Endothelial cell (in vitro differentiated cells): Measurements from ENCODE around the gene REXO1. TPM values are rescaled to one million over a fixed set of nuclear protein-coding genes. Genes with fewer than 3 reads are reported as not detected.

Experiments used
- DNase-seq: peaks from one replicate; pipeline ENCODE4 v3.0.0; 2021; ENCODE audit warnings: low spot score
- H3K27ac Mint-ChIP-seq: one replicate; pipeline ENCODE4 v1.8.0; 2021; ENCODE audit warnings: mixed read lengths, inconsistent platforms; ENCODE audit not compliant: unreplicated experiment
- H3K27me3 Mint-ChIP-seq: one replicate; pipeline ENCODE4 v1.8.0; 2021; ENCODE audit warnings: mild to moderate bottlenecking, moderate library complexity, mixed read lengths, inconsistent platforms; ENCODE audit not compliant: unreplicated experiment
- H3K36me3 Mint-ChIP-seq: one replicate; pipeline ENCODE4 v1.8.0; 2021; ENCODE audit warnings: mild to moderate bottlenecking, low read depth, mixed read lengths, inconsistent platforms; ENCODE audit not compliant: unreplicated experiment
- H3K4me1 Mint-ChIP-seq: one replicate; pipeline ENCODE4 v1.8.0; 2021; ENCODE audit warnings: mild to moderate bottlenecking, mixed read lengths, inconsistent platforms; ENCODE audit not compliant: unreplicated experiment
- H3K4me3 Mint-ChIP-seq: one replicate; pipeline ENCODE4 v1.8.0; 2021; ENCODE audit warnings: mild to moderate bottlenecking, mixed read lengths, inconsistent platforms; ENCODE audit not compliant: unreplicated experiment
- H3K9me3 Mint-ChIP-seq: one replicate; pipeline ENCODE4 v1.8.0; 2021; ENCODE audit warnings: mixed read lengths, inconsistent platforms; ENCODE audit not compliant: unreplicated experiment
- CTCF ChIP-seq: fragments of 200-600 bp; sonication (generic); IDR thresholded peaks from one replicate; pipeline ENCODE4 v1.5.0; 2021; ENCODE audit warnings: antibody characterized with exemption; ENCODE audit not compliant: unreplicated experiment
- total RNA-seq: library from RNA; stranded (reverse); fragmentation: NEBNext Ultra II Directional; extraction: Animal tissue kit (Norgen Biotek cat#: 25700); gene quantifications from one replicate; pipeline ENCODE4 v1.2.1, GENCODE V29; 2021; ENCODE audit not compliant: unreplicated experiment

Gene REXO1
- total RNA-seq, 1 donor from 2014 or later: 48.1 TPM

DNA sequence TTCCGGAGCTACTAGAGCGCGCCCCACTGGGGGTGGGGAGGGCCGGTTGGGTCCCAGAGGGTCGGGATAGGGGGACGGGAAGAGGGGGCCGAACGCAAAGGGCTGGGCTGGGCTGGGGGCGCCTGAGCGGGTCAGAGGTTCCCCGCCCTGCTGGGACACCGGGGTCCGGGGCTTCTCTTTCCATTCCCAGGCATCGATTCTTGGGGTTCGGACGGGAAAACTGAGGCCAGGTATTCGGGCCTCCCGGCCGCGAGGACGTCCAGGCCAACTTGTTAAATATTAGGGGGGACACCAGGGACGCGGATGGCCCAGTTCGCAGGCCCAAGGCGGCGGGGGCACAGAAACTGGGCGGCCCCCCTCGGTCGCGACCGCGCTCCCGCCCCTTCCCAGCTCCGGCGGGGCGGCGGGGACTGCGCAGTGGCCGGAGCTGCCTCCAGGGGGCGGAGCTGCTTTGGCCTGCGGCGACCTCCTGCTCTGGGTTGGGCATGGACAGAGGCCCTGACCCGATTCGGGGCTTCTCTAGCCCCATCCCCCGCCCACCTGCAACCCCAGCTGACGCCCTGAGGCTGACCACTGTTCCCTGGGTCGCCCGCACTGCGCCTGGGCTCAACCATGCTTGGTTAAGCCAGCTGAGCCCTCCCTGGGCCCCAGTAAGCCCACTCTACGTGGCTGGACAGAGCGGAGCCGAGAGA, 16.3 kb upstream of the REXO1 start:
- TF ChIP-seq CTCF: peak; percentile 81
- Mint-ChIP-seq H3K9me3 (no peaks in the 10 kb centered on the region), H3K27me3 (peaks cover 19% of the 10 kb centered on the region), H3K27ac (no peak overlapping the region), H3K4me1 (peaks cover 10% of the 10 kb centered on the region), H3K36me3 (peaks cover 4% of the 10 kb centered on the region), H3K4me3 (peak overlapping the region; percentile 62)
- peak; percentile 89 for DNase-seq

GRCh38 chr19:1863638-1864479, 15.6 kb upstream of the REXO1 start:
- Mint-ChIP-seq H3K4me3 (no peak overlapping the region), H3K27me3 (peaks cover 19% of the 10 kb centered on the region), H3K36me3 (peaks cover 4% of the 10 kb centered on the region), H3K4me1 (peaks cover 8% of the 10 kb centered on the region), H3K27ac (no peak overlapping the region), H3K9me3 (no peaks in the 10 kb centered on the region)
- DNase-seq: peak; percentile 94
- TF ChIP-seq CTCF: no peak

DNA sequence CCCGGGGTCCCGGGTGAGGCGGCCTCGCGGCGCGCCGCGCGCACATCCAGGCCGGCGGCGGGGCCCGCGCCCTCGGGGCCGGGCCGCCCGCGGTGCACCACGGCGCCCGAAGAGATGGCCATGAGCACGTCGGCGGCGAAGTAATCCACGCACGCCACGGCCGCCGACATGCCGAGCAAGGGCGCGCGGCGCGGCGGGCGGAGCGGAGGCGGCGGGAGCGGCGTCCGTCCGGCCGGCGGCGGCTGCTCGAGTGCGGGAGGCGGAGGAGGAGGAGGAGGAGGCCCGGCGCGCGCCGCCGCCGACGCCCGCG, 15.0 kb upstream of the REXO1 start, which contains the start of gene KLF16:
Gene KLF16 (minus strand): TSS at position 252 of the 310 bp plus-strand sequence. CDS start 82 bp downstream, at position 170.
- no peak for TF ChIP-seq CTCF
- Mint-ChIP-seq H3K4me3 (peak within 1 kb of the TSS; percentile 93), H3K27ac (no peak within 1 kb of the TSS), H3K9me3 (no peaks in the 10 kb centered on the region), H3K27me3 (peaks cover 19% of the 10 kb centered on the region), H3K4me1 (peaks cover 5% of the 10 kb centered on the region), H3K36me3 (peaks cover 4% of the 10 kb centered on the region)
- no peak for DNase-seq

- Mint-ChIP-seq H3K27ac (no peak overlapping the region), H3K27me3 (peaks cover 19% of the 10 kb centered on the region), H3K9me3 (no peaks in the 10 kb centered on the region), H3K4me3 (peak overlapping the region; percentile 93), H3K4me1 (peaks cover 5% of the 10 kb centered on the region), H3K36me3 (peaks cover 4% of the 10 kb centered on the region)
- no peak for TF ChIP-seq CTCF
- DNase-seq: no peak
Measured at GRCh38 chr19:1862424-1863327, 14.4 kb upstream of the REXO1 start.
